ENCODE data around the gene RBP3. TPM values are rescaled to one million over a fixed set of nuclear protein-coding genes. Genes with fewer than 3 reads are reported as not detected.

Gene RBP3
- total and polyA plus RNA-seq, 2 donors (not counting 3 experiments of a cell fraction or from before 2014, with no cell fraction given), result not detected

GRCh38 chr10:47323636-47324296 lies 24.4 kb upstream of the RBP3 start:
- H3K9ac ChIP-seq (replicated peaks; ENCODE audit: extremely low read depth, insufficient read depth, low read length), result no peak overlapping the region
- no peak overlapping the region for H3K4me2 ChIP-seq (ENCODE audit: insufficient read depth, low read length)
- H3K9me1 ChIP-seq (replicated peaks; ENCODE audit: control insufficient read depth, extremely low read depth, insufficient read depth, low read length), result no peaks in the 10 kb centered on the region
- H3K9me3 ChIP-seq (replicated peaks; ENCODE audit: control insufficient read depth, insufficient read depth, low read length), result no peaks in the 10 kb centered on the region
- H3K79me2 ChIP-seq (ENCODE audit: control insufficient read depth, insufficient read depth, low read length), result no peaks in the 10 kb centered on the region
- H4K20me1 ChIP-seq (replicated peaks; ENCODE audit: control insufficient read depth, extremely low read depth, insufficient read depth, low read length), result no peaks in the 10 kb centered on the region
- CTCF ChIA-PET, result interaction anchor here (0.9 to 1.3 kb wide), 2 partner anchors 10 to 276 kb away, joined by 3 to 4 read pairs; no protein-coding TSS in a partner anchor
- H3K4me3 ChIP-seq (replicated peaks in 1 of 3; ENCODE audit: insufficient read depth in 1 of 3, low read depth in 1 of 3, low read length in 3 of 3), result no peak overlapping the region
- H3K27me3 ChIP-seq (ENCODE audit: control insufficient read depth in 2 of 2, insufficient read depth in 2 of 2, low read length in 2 of 2), result peaks cover 2 to 3% of the 10 kb centered on the region in 2 experiments
- TF ChIP-seq MYC (IDR thresholded peaks at IDR 0.05; ENCODE audit: low read depth, low read length) (no peak), GATA2 (IDR thresholded peaks at IDR 0.05; ENCODE audit: insufficient read depth, insufficient read length, low read depth, low read length) (no peak), EZH2 (IDR thresholded peaks at IDR 0.05; ENCODE audit: borderline replicate concordance, low read depth, low read length, severe bottlenecking) (no peak), JUN (IDR thresholded peaks at IDR 0.05; ENCODE audit: borderline replicate concordance, insufficient read depth, insufficient read length, low read depth) (no peak), MAX (IDR thresholded peaks at IDR 0.05; ENCODE audit: insufficient read depth, insufficient read length) (no peak)
- no peaks in the 10 kb centered on the region for H3K4me1 ChIP-seq (ENCODE audit: control insufficient read depth, extremely low read depth, insufficient read depth, low read length)
- BruUV-seq (replicated peaks), result no TSS peak
- DNase-seq (ENCODE audit: low read depth, low spot score), result no peak
- H3K36me3 ChIP-seq (ENCODE audit: control insufficient read depth in 2 of 2, extremely low read depth in 1 of 2, insufficient read depth in 2 of 2, low read length in 2 of 2), result no peaks in the 10 kb centered on the region
- no peak for FAIRE-seq
- intact Hi-C loops (cut with micrococcal nuclease), result no loop called here
- POLR2A ChIA-PET, result no interaction called here
- dilution Hi-C loops (cut with MboI; ENCODE audit: extremely low pct_ligation_motif_present, low sequenced_read_pairs), result no loop called here
- H3K27ac ChIP-seq (ENCODE audit: insufficient read depth, low read depth, low read length), result no peak overlapping the region
- no peak overlapping the region for H2AFZ ChIP-seq (ENCODE audit: low read depth, low read length)

Measured in endothelial cell of umbilical vein (primary cell).